HTR-8/SVneo (cell line): ENCODE results near the gene LRRC8E.
A peak's percentile ranks its signal among the peaks of the same experiment; 100 is the strongest.

Experiments
- DNase-seq: peaks from one replicate; pipeline ENCODE4 v3.0.0; 2011; ENCODE audit warnings: low spot score, mixed read lengths; ENCODE audit not compliant: insufficient read length
- FAIRE-seq: peaks from 2 replicates; lab custom pipeline; 2011; peaks lifted over from hg19 to GRCh38; lab: Jason Lieb, UNC

The LRRC8E gene

GRCh38 chr19:7944177-7944761, 56.0 kb downstream of the LRRC8E start:
- peak; percentile 82 for FAIRE-seq
- DNase-seq = peak; percentile 93

DNA sequence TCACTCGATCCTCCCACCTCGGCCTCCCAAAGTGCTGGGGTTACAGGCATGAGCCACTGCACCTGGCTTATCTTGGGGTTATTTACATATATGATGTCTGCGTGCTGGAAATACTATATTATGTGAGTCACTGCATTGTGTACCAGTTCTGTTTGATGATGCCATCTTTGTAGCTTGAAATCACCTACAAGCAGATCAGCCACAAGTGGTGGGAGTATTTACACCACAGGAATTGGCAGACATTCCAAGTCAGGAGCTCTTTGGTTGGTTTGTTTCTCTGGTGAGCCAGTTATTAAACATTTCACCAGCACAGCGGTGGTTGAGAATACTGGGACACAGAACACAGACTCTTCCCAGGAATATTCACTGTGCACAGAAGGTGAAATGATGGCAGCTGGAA, 59.6 kb downstream of the LRRC8E start:
- no peak for FAIRE-seq
- no peak for DNase-seq
